Keratinocyte (primary cell): ENCODE measurements around the gene PTPRD. TPM values are rescaled to one million over a fixed set of nuclear protein-coding genes. Genes with fewer than 3 reads are reported as not detected.

Experiments used
- DNase-seq: peaks from one replicate; pipeline ENCODE4 v3.0.0-alpha.2; 2011; ENCODE audit warnings: low read depth, missing footprints, low spot score
- FAIRE-seq: peaks from 2 replicates; lab custom pipeline; 2011; peaks lifted over from hg19 to GRCh38; lab: Jason Lieb, UNC
- H2AFZ ChIP-seq: 2 replicates; pipeline ENCODE4 v1.6.0; 2012; ENCODE audit warnings: low read length, control low read depth, inconsistent platforms; ENCODE audit not compliant: control insufficient read depth
- H3K27ac ChIP-seq: 2 replicates; pipeline ENCODE4 v1.5.1; 2011; ENCODE audit warnings: low read length; ENCODE audit not compliant: control insufficient read depth, insufficient read depth
- H3K27me3 ChIP-seq: 3 replicates; pipeline ENCODE4 v1.6.0; 2011; ENCODE audit warnings: low read length; ENCODE audit not compliant: control insufficient read depth, insufficient read depth; ENCODE audit errors: extremely low read depth
- H3K36me3 ChIP-seq, 2 experiments: 2 replicates in 1 of 2; 3 replicates in 1 of 2; pipeline ENCODE4 v1.5.1; 2011; ENCODE audit warnings: low read length in 2 of 2, mild to moderate bottlenecking in 1 of 2; ENCODE audit not compliant: control insufficient read depth in 2 of 2, insufficient read depth in 2 of 2; ENCODE audit errors: extremely low read depth in 1 of 2
- H3K4me1 ChIP-seq: 3 replicates; pipeline ENCODE4 v1.5.1; 2011; ENCODE audit warnings: low read length; ENCODE audit not compliant: control insufficient read depth, insufficient read depth; ENCODE audit errors: extremely low read depth
- H3K4me2 ChIP-seq: 3 replicates; pipeline ENCODE4 v1.6.0; 2011; ENCODE audit warnings: low read depth, low read length; ENCODE audit not compliant: control insufficient read depth, insufficient read depth; ENCODE audit errors: extremely low read depth
- H3K4me3 ChIP-seq, 3 experiments: fragments of 200-600 bp in 1 of 3; sonication (generic) in 1 of 3; 2 replicates in 2 of 3; 3 replicates in 1 of 3; pipeline ENCODE4 v1.5.1; 2011 to 2016; ENCODE audit warnings: low read length in 3 of 3, mild to moderate bottlenecking in 3 of 3, control low read depth in 2 of 3, inconsistent platforms in 1 of 3, low read depth in 1 of 3, mixed read lengths in 1 of 3, mixed run types in 1 of 3, moderate library complexity in 1 of 3; ENCODE audit not compliant: control insufficient read depth in 2 of 3, insufficient read depth in 2 of 3; ENCODE audit errors: extremely low read depth in 1 of 3
- H3K79me2 ChIP-seq: 2 replicates; pipeline ENCODE4 v1.6.0; 2012; ENCODE audit warnings: low read length; ENCODE audit not compliant: control insufficient read depth, insufficient read depth
- H3K9ac ChIP-seq: 3 replicates; pipeline ENCODE4 v1.6.0; 2011; ENCODE audit warnings: low read length; ENCODE audit not compliant: control insufficient read depth, insufficient read depth; ENCODE audit errors: extremely low read depth
- H3K9me1 ChIP-seq: 3 replicates; pipeline ENCODE4 v1.6.0; 2011; ENCODE audit warnings: low read length; ENCODE audit not compliant: control insufficient read depth, insufficient read depth; ENCODE audit errors: extremely low read depth
- H3K9me3 ChIP-seq: 2 replicates; pipeline ENCODE4 v1.5.1; 2012; ENCODE audit warnings: low read depth, low read length; ENCODE audit not compliant: control insufficient read depth
- H4K20me1 ChIP-seq: 3 replicates; pipeline ENCODE4 v1.6.0; 2011; ENCODE audit warnings: low read length; ENCODE audit not compliant: control insufficient read depth, insufficient read depth; ENCODE audit errors: extremely low read depth
- CTCF ChIP-seq, 3 experiments: IDR thresholded peaks in 1 of 3; conservative IDR thresholded peaks in 1 of 3; optimal IDR thresholded peaks in 1 of 3; 2 replicates in 2 of 3; 3 replicates in 1 of 3; pipeline versions ENCODE3 to v1.5.1; 2011; ENCODE audit warnings: low read length in 3 of 3, mild to moderate bottlenecking in 3 of 3, moderate library complexity in 2 of 3, control low read depth in 1 of 3, inconsistent platforms in 1 of 3; ENCODE audit not compliant: insufficient read depth in 2 of 3; ENCODE audit errors: extremely low read depth in 1 of 3
- EZH2 ChIP-seq: IDR thresholded peaks from one replicate; pipeline ENCODE4 v1.6.1; 2012; ENCODE audit warnings: inconsistent platforms, mild to moderate bottlenecking, low read length, moderate library complexity
- dilution Hi-C: fragments of 300-500 bp; cut with MboI; formaldehyde crosslinking; loops from one replicate; pipeline ENCODE4 v1.7.0; 2020; ENCODE audit warnings: low sequenced_read_pairs; ENCODE audit not compliant: extremely low pct_ligation_motif_present
- polyA plus RNA-seq, 5 experiments: library from polyadenylated mRNA; depleted of rRNA in 3 of 5; stranded (reverse) in 3 of 5; stranded (forward) in 1 of 5; unstranded in 1 of 5; fragments of >200 nt; gene quantifications; 1 replicate in 1 of 5; 2 replicates in 3 of 5; 3 replicates in 1 of 5; pipeline versions ENCODE4 v1.2.1 to v1.2.3, GENCODE V29; 2011 to 2012; ENCODE audit warnings: missing spikeins in 2 of 5, low read depth in 1 of 5, low replicate concordance in 1 of 5

Gene PTPRD
- polyA plus RNA-seq, 1 donor (not counting 4 experiments of a cell fraction or from before 2014, with no cell fraction given) = 0.10 TPM

GRCh38 chr9:10443181-10443867 lies 169.5 kb downstream of the PTPRD start:
- Histone ChIP-seq H2AFZ (no peak overlapping the region), H3K9me3 (no peaks in the 10 kb centered on the region), H3K4me1 (no peaks in the 10 kb centered on the region), H3K9ac (no peak overlapping the region), H3K4me3 (no peak overlapping the region), H3K27ac (no peak overlapping the region), H3K9me1 (no peaks in the 10 kb centered on the region), H3K27me3 (no peaks in the 10 kb centered on the region), H3K36me3 (no peaks in the 10 kb centered on the region), H3K79me2 (no peaks in the 10 kb centered on the region), H4K20me1 (no peaks in the 10 kb centered on the region), H3K4me2 (no peak overlapping the region)
- dilution Hi-C loops = no loop called here
- no peak for DNase-seq
- no peak for TF ChIP-seq CTCF (optimal IDR thresholded peaks at IDR 0.05 in 1 of 3, IDR thresholded peaks at IDR 0.05 in 1 of 3, conservative IDR thresholded peaks at IDR 0.05 in 1 of 3; ENCODE audit: extremely low read depth in 1 of 3, insufficient read depth in 2 of 3, low read length in 3 of 3)
- no peak for TF ChIP-seq EZH2
- FAIRE-seq = no peak

- H3K4me3 ChIP-seq = no peak overlapping the region
- no peaks in the 10 kb centered on the region for H3K79me2 ChIP-seq
Observed at GRCh38 chr9:10438955-10439354, 173.8 kb downstream of the PTPRD start.

More at GRCh38 chr9:10438955-10439354, 173.8 kb downstream of the PTPRD start:
- H4K20me1 ChIP-seq = no peaks in the 10 kb centered on the region
- TF ChIP-seq EZH2 (no peak), CTCF (optimal IDR thresholded peaks at IDR 0.05 in 1 of 3, IDR thresholded peaks at IDR 0.05 in 1 of 3, conservative IDR thresholded peaks at IDR 0.05 in 1 of 3; ENCODE audit: extremely low read depth in 1 of 3, insufficient read depth in 2 of 3, low read length in 3 of 3) (no peak)
- dilution Hi-C loops = no loop called here
- H3K9me1 ChIP-seq = no peaks in the 10 kb centered on the region
- no peaks in the 10 kb centered on the region for H3K27me3 ChIP-seq
- DNase-seq = no peak
- no peak overlapping the region for H3K4me2 ChIP-seq
- no peak overlapping the region for H3K9ac ChIP-seq
- H3K27ac ChIP-seq = no peak overlapping the region
- H2AFZ ChIP-seq = no peak overlapping the region
- H3K36me3 ChIP-seq = no peaks in the 10 kb centered on the region
- H3K4me1 ChIP-seq = no peaks in the 10 kb centered on the region
- FAIRE-seq = no peak
- H3K9me3 ChIP-seq = no peaks in the 10 kb centered on the region
